K562 (cell line): ENCODE data around the gene PPP1R14B. TPM values are rescaled to one million over a fixed set of nuclear protein-coding genes. Genes with fewer than 3 reads are reported as not detected.

Experiments
- CHCHD3 ChIP-seq: fragments of 250-450 bp; sonication (Bioruptor Pico); IDR thresholded peaks from 2 replicates; pipeline ENCODE4 v2.1.2; 2022; ENCODE audit warnings: mild to moderate bottlenecking
- CREBBP ChIP-seq: IDR thresholded peaks from one replicate; pipeline ENCODE4 v1.6.1; 2012; ENCODE audit warnings: low read depth, mild to moderate bottlenecking, control low read depth, inconsistent platforms, low read length
- HMG20B ChIP-seq: fragments of 250-450 bp; sonication (Bioruptor Pico); IDR thresholded peaks from 2 replicates; pipeline ENCODE4 v1.5.0; 2021; ENCODE audit warnings: mild to moderate bottlenecking
- NR1H2 ChIP-seq: sonication (generic); formaldehyde crosslinking; IDR thresholded peaks from 2 replicates; pipeline ENCODE4 v1.4.0; 2020; ENCODE audit warnings: mild to moderate bottlenecking, missing genetic modification reagents
- NR3C1 ChIP-seq: sonication (generic); formaldehyde crosslinking; IDR thresholded peaks from 2 replicates; pipeline ENCODE4 v1.8.1; 2022; ENCODE audit warnings: missing genetic modification reagents
- POLR2G ChIP-seq: fragments of 200-400 bp; formaldehyde crosslinking; IDR thresholded peaks from 2 replicates; pipeline ENCODE4 v1.6.1; 2017; ENCODE audit warnings: low read depth, mild to moderate bottlenecking, antibody characterized with exemption, low read length, moderate library complexity
- SUPT5H ChIP-seq: fragments of 450-650 bp; IDR thresholded peaks from 2 replicates; pipeline ENCODE4 v1.6.1; 2016
- TAF1 ChIP-seq: IDR thresholded peaks from 2 replicates; pipeline ENCODE4 v1.6.1; 2011; ENCODE audit warnings: mild to moderate bottlenecking, low read length, moderate library complexity; ENCODE audit not compliant: insufficient read depth, control insufficient read depth, severe bottlenecking; ENCODE audit errors: extremely low read depth
- TAL1 ChIP-seq: fragments of 450-650 bp; IDR thresholded peaks from 2 replicates; pipeline ENCODE4 v1.6.1; 2016; ENCODE audit warnings: mild to moderate bottlenecking
- ZBTB1 ChIP-seq: sonication (generic); formaldehyde crosslinking; IDR thresholded peaks from 2 replicates; pipeline ENCODE4 v1.8.1; 2023; ENCODE audit warnings: missing genetic modification reagents, low read depth, mild to moderate bottlenecking, borderline replicate concordance
- ZBTB7A ChIP-seq: IDR thresholded peaks from 2 replicates; pipeline ENCODE4 v1.6.1; 2011; ENCODE audit warnings: low read depth, mild to moderate bottlenecking, low read length, moderate library complexity, borderline replicate concordance; ENCODE audit not compliant: control insufficient read depth
- ZNF143 ChIP-seq: sonication (generic); formaldehyde crosslinking; IDR thresholded peaks from 2 replicates; pipeline ENCODE4 v1.9.0; 2022; ENCODE audit warnings: mild to moderate bottlenecking, missing genetic modification reagents
- ZNF232 ChIP-seq: sonication (generic); formaldehyde crosslinking; IDR thresholded peaks from 2 replicates; pipeline ENCODE4 v1.8.0; 2022; ENCODE audit warnings: mild to moderate bottlenecking, missing genetic modification reagents
- ZNF316 ChIP-seq: fragments of 450-650 bp; IDR thresholded peaks from 2 replicates; pipeline ENCODE4 v1.6.1; 2016
- polyA plus RNA-seq, 8 experiments: library from polyadenylated mRNA; depleted of rRNA in 4 of 8; stranded (reverse) in 5 of 8; unstranded in 3 of 8; fragments of >200 nt; fragmentation: Nextera tagmentation in 2 of 8; fragmentation: Illumina TruSeq in 1 of 8; extraction: Ambion mirVana in 2 of 8; extraction: Trizol in 1 of 8; gene quantifications; 2 replicates each; pipeline versions ENCODE4 v1.2.1 to v1.2.3, GENCODE V29; 2011 to 2014; ENCODE audit warnings: inconsistent platforms in 1 of 8, missing spikeins in 1 of 8
- total RNA-seq, 7 experiments: library from RNA; depleted of rRNA in 6 of 7; stranded (reverse); fragments of >200 nt in 6 of 7; fragmentation: Illumina TruSeq in 2 of 7; extraction: Trizol in 2 of 7; gene quantifications; 2 replicates each; pipeline versions ENCODE4 v1.2.1 to v1.2.3, GENCODE V29; 2011 to 2021; ENCODE audit warnings: low replicate concordance in 1 of 7
- TF ChIP-seq, protein P1 (sequence below): fragments of 450-650 bp; IDR thresholded peaks from 2 replicates; pipeline ENCODE4 v1.6.1; 2018; ENCODE audit warnings: mild to moderate bottlenecking, low read depth; ENCODE audit not compliant: partially characterized antibody
- TF ChIP-seq, protein P2 (sequence below): IDR thresholded peaks from 3 replicates; pipeline ENCODE4 v1.6.1; 2011; ENCODE audit warnings: borderline replicate concordance, mild to moderate bottlenecking; ENCODE audit not compliant: insufficient read length, insufficient read depth

The PPP1R14B gene
- total and polyA plus RNA-seq, 9 of the 15 experiments (the other 6 are each of a cell fraction or from before 2014, with no cell fraction given), result 7.7 to 566 (median 212) TPM

DNA sequence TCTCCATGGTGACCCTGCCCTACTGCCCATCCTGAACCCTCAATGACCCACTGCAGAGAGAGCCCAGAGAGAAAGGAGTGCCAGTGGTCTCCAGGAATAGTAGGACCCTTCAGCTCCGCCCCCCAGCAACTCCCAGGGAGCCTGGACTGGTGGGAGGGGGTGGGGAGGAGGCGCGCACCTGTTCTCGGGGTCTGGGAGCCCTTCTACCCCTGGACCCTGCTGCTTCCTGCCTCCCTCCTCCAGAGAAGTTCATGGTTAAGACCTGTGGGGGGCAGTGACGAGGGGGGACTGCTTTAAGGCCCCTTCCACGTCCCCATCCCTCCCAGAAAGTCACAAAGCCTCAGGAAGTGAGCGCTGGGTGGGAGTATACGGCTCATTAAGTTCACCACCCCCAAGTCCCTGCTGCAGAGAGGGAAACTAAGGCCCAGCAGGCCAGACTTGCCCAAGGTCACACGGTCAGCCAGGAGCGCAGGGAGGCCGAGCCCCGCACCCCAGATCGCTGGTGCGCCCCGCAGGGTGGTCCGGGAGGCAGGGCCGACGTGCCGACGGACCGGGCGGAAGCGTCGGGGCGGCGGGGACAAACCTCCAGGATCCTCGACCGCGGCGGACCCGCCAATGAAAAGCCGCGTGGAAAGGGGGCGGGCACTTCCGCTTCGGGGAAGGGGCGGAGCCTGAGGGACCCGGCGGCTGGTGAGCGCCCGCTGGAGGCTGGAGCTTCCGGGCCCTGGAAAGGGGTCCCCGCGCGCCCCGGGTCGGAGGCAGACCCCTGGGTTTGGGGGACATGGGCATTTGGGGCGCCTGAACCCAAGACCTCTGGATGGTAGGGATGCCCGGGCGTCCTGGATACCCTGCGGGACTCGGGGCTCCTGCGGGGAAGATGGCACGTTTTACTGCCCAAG lies 20.9 kb downstream of the PPP1R14B start, which contains the start of the genes NUDT22 and TRPT1 (continued):
- TF ChIP-seq HMG20B (CRISPR knock-in tag), result no peak
- no peak for TF ChIP-seq ZNF232 (CRISPR knock-in tag)
- TF ChIP-seq TAF1, result peak; percentile 69
- TF ChIP-seq POLR2G, result peak; percentile 87
- TF ChIP-seq ZBTB7A, result peak; percentile 90
- TF ChIP-seq CHCHD3 (CRISPR knock-in tag), result no peak
- TF ChIP-seq ZBTB1, result peak; percentile 45; the same call in 1 of the 2 replicates
- no peak for TF ChIP-seq ZNF316
- no peak for TF ChIP-seq NR3C1
- no peak for TF ChIP-seq TAL1
- TF ChIP-seq, protein P1, sequence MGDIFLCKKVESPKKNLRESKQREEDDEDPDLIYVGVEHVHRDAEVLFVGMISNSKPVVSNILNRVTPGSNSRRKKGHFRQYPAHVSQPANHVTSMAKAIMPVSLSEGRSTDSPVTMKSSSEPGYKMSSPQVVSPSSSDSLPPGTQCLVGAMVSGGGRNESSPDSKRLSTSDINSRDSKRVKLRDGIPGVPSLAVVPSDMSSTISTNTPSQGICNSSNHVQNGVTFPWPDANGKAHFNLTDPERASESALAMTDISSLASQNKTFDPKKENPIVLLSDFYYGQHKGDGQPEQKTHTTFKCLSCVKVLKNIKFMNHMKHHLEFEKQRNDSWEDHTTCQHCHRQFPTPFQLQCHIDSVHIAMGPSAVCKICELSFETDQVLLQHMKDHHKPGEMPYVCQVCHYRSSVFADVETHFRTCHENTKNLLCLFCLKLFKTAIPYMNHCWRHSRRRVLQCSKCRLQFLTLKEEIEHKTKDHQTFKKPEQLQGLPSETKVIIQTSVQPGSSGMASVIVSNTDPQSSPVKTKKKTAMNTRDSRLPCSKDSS, result no peak
- 0 out of 2 replicates have a peak, but pooled peaks have one; percentile 66 for TF ChIP-seq NR1H2 (CRISPR knock-in tag)
- TF ChIP-seq, protein P2, sequence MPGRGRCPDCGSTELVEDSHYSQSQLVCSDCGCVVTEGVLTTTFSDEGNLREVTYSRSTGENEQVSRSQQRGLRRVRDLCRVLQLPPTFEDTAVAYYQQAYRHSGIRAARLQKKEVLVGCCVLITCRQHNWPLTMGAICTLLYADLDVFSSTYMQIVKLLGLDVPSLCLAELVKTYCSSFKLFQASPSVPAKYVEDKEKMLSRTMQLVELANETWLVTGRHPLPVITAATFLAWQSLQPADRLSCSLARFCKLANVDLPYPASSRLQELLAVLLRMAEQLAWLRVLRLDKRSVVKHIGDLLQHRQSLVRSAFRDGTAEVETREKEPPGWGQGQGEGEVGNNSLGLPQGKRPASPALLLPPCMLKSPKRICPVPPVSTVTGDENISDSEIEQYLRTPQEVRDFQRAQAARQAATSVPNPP, result no peak
- TF ChIP-seq SUPT5H, result peak; percentile 80
- TF ChIP-seq CREBBP, result no peak
- 0 out of 2 replicates have a peak, but pooled peaks have one; percentile 38 for TF ChIP-seq ZNF143 (CRISPR knock-in tag)
- TF ChIP-seq, all 486 proteins: peak for 88
